GM12878 (cell line): Measurements from ENCODE around the gene CTDSP1. TPM values are rescaled to one million over a fixed set of nuclear protein-coding genes. Genes with fewer than 3 reads are reported as not detected.

Experiments used
- ATAC-seq: fragments of 200-7000 bp; cut with Tn5 transposase; 3 replicates; pipeline ENCODE4 v1.9.1; 2020; ENCODE audit warnings: mild to moderate bottlenecking, moderate library complexity
- BruUV-seq: library from RNA; stranded (reverse); fragments of 400-500 nt; replicated peaks from 2 replicates; lab custom pipeline; 2021; lab: Mats Ljungman, UMichigan
- CTCF ChIA-PET: fragments of 300-600 bp; sonication (Branson Sonifier 250); formaldehyde crosslinking; extraction: SDS; loops from one replicate; lab custom pipeline; 2021; ENCODE audit warnings: inconsistent platforms; lab: Yijun Ruan, JAX
- POLR2A ChIA-PET: fragments of 350-600 bp; formaldehyde crosslinking; extraction: SDS; loops from one replicate; lab custom pipeline; 2021; ENCODE audit warnings: inconsistent platforms; lab: Charles Lee
- RAD21 ChIA-PET: fragments of 300-600 bp; sonication (Branson Sonifier 250); formaldehyde crosslinking; loops from one replicate; lab custom pipeline; 2023; ENCODE audit warnings: antibody characterized with exemption; ENCODE audit not compliant: unreplicated experiment; lab: Charles Lee
- SMC1A ChIA-PET: fragments of 300-600 bp; sonication (Branson Sonifier 250); formaldehyde crosslinking; loops from one replicate; lab custom pipeline; 2023; ENCODE audit not compliant: unreplicated experiment, uncharacterized antibody; lab: Charles Lee
- DNase-seq: peaks from one replicate; pipeline ENCODE4 v3.0.0-alpha.2; 2011; ENCODE audit warnings: low read depth, low spot score
- FAIRE-seq: peaks from 3 replicates; lab custom pipeline; 2011; peaks lifted over from hg19 to GRCh38; lab: Jason Lieb, UNC
- H2AFZ ChIP-seq: 2 replicates; pipeline ENCODE4 v1.6.0; 2011; ENCODE audit warnings: low read depth, low read length, control low read depth; ENCODE audit not compliant: control insufficient read depth
- H3K27ac ChIP-seq: 2 replicates; pipeline ENCODE4 v1.5.1; 2011; ENCODE audit warnings: control low read depth; ENCODE audit not compliant: control insufficient read depth, insufficient read depth
- H3K27me3 ChIP-seq, 2 experiments: replicated peaks in 1 of 2; 2 replicates each; pipeline versions ENCODE4 v1.6.0 to v1.6.1; 2011; ENCODE audit warnings: low read length in 1 of 2; ENCODE audit not compliant: control insufficient read depth in 2 of 2, insufficient read depth in 2 of 2
- H3K36me3 ChIP-seq, 2 experiments: 2 replicates each; pipeline ENCODE4 v1.5.1; 2011; ENCODE audit warnings: low read length in 1 of 2; ENCODE audit not compliant: control insufficient read depth in 2 of 2, insufficient read depth in 2 of 2
- H3K4me1 ChIP-seq: 2 replicates; pipeline ENCODE4 v1.6.1; 2011; ENCODE audit warnings: mild to moderate bottlenecking, low read length, moderate library complexity, mixed read lengths; ENCODE audit not compliant: control insufficient read depth, insufficient read depth
- H3K4me2 ChIP-seq: 2 replicates; pipeline ENCODE4 v1.6.0; 2011; ENCODE audit warnings: control low read depth; ENCODE audit not compliant: control insufficient read depth, insufficient read depth
- H3K4me3 ChIP-seq: fragments of 200-600 bp; sonication (generic); 2 replicates; pipeline ENCODE4 v1.5.1; 2016
- H3K79me2 ChIP-seq: 2 replicates; pipeline ENCODE4 v1.6.0; 2011; ENCODE audit warnings: low read length; ENCODE audit not compliant: control insufficient read depth, insufficient read depth
- H3K9ac ChIP-seq: 2 replicates; pipeline ENCODE4 v1.8.0; 2011; ENCODE audit warnings: low read length, control low read depth, mixed read lengths; ENCODE audit not compliant: control insufficient read depth, insufficient read depth
- H3K9me3 ChIP-seq: replicated peaks from 3 replicates; pipeline ENCODE4 v1.5.1; 2011; ENCODE audit warnings: mild to moderate bottlenecking, low read length; ENCODE audit not compliant: control insufficient read depth, insufficient read depth
- H4K20me1 ChIP-seq: 2 replicates; pipeline ENCODE4 v1.6.0; 2011; ENCODE audit not compliant: control insufficient read depth, insufficient read depth
- BCL3 ChIP-seq: IDR thresholded peaks from 2 replicates; pipeline ENCODE4 v1.6.1; 2011; ENCODE audit warnings: borderline replicate concordance, low read depth, mild to moderate bottlenecking, moderate library complexity, low read length; ENCODE audit not compliant: insufficient read depth, poor library complexity, severe bottlenecking
- BCLAF1 ChIP-seq: fragments of 450-650 bp; IDR thresholded peaks from 2 replicates; pipeline ENCODE4 v1.6.1; 2017; ENCODE audit warnings: antibody characterized with exemption, mild to moderate bottlenecking, moderate library complexity
- EED ChIP-seq: sonication (generic); IDR thresholded peaks from 2 replicates; pipeline ENCODE4 v1.6.1; 2016; ENCODE audit warnings: antibody characterized with exemption, low read depth
- HDAC6 ChIP-seq: fragments of 200-600 bp; sonication (generic); IDR thresholded peaks from one replicate; pipeline ENCODE4 v1.8.0; 2017; ENCODE audit warnings: antibody characterized with exemption; ENCODE audit not compliant: unreplicated experiment
- NKRF ChIP-seq: fragments of 450-650 bp; conservative IDR thresholded peaks from 2 replicates; pipeline ENCODE4 v1.6.1; 2017; ENCODE audit warnings: mild to moderate bottlenecking, moderate library complexity
- NR2F1 ChIP-seq: fragments of 450-650 bp; conservative IDR thresholded peaks from 2 replicates; pipeline ENCODE4 v1.6.1; 2017; ENCODE audit warnings: mild to moderate bottlenecking
- PAX8 ChIP-seq: fragments of 450-650 bp; IDR thresholded peaks from 2 replicates; pipeline ENCODE4 v1.6.1; 2017; ENCODE audit warnings: mild to moderate bottlenecking, moderate library complexity
- PML ChIP-seq: IDR thresholded peaks from 2 replicates; pipeline ENCODE4 v1.6.1; 2012; ENCODE audit warnings: low read length, inconsistent platforms
- RFX5 ChIP-seq: IDR thresholded peaks from 2 replicates; pipeline ENCODE4 v1.6.1; 2011; ENCODE audit warnings: low read depth, low read length, improper control_type of control experiment
- SP1 ChIP-seq: IDR thresholded peaks from one replicate; pipeline ENCODE4 v1.6.1; 2011; ENCODE audit warnings: low read depth, low read length
- ZSCAN29 ChIP-seq: fragments of 450-650 bp; IDR thresholded peaks from 2 replicates; pipeline ENCODE4 v1.6.1; 2017; ENCODE audit warnings: mild to moderate bottlenecking, moderate library complexity
- WGBS: methylation state at CpG from one replicate; pipeline ENCODE4 v1.1.6; 2016; ENCODE audit warnings: low lambda C conversion rate; ENCODE audit not compliant: insufficient replicate concordance, insufficient coverage; ENCODE audit errors: missing lambda C conversion rate; 5-methylcytosine and 5-hydroxymethylcytosine counted together
- in situ Hi-C: fragments of 300-500 bp; cut with MboI; formaldehyde crosslinking; loops from 9 replicates; pipeline ENCODE4 v1.14.3; 2018; ENCODE audit warnings: mixed read lengths
- intact Hi-C: fragments of 100-400 bp; cut with micrococcal nuclease; formaldehyde crosslinking; loops from one replicate; pipeline ENCODE4 v1.14.2; 2022; ENCODE audit not compliant: unreplicated experiment
- polyA plus RNA-seq, 11 experiments: library from polyadenylated mRNA; depleted of rRNA in 4 of 11; unstranded in 6 of 11; stranded (reverse) in 5 of 11; fragments of >200 nt; fragmentation: Nextera tagmentation in 4 of 11; fragmentation: Illumina TruSeq in 1 of 11; extraction: Ambion mirVana in 4 of 11; extraction: Trizol in 1 of 11; gene quantifications; 1 replicate in 1 of 11; 2 replicates in 10 of 11; pipeline versions ENCODE4 v1.2.1 to v1.2.3, GENCODE V29; 2011 to 2016; ENCODE audit warnings: inconsistent platforms in 2 of 11, missing spikeins in 2 of 11, low read depth in 1 of 11
- total RNA-seq, 4 experiments: library from RNA; depleted of rRNA in 3 of 4; stranded (reverse); fragments of >200 nt in 3 of 4; fragmentation: Illumina TruSeq in 1 of 4; extraction: Trizol in 1 of 4; gene quantifications; 2 replicates each; pipeline versions ENCODE4 v1.2.1 to v1.2.3, GENCODE V29; 2013 to 2021

CTDSP1 gene
- total and polyA plus RNA-seq, 10 of the 15 experiments (the other 5 are each of a cell fraction or from before 2014, with no cell fraction given) = 3.0 to 75.9 (median 34.4) TPM

GRCh38 chr2:218382785-218383184 lies 16.9 kb upstream of the CTDSP1 start:
- 51% methylated on average over 6 of the region's 6 CpGs for WGBS
- H4K20me1 ChIP-seq = no peaks in the 10 kb centered on the region
- no peaks in the 10 kb centered on the region for H3K79me2 ChIP-seq
- no peaks in the 10 kb centered on the region for H3K4me1 ChIP-seq
- ChIA-PET POLR2A (no interaction called here), SMC1A (no interaction called here), RAD21 (interaction anchor here (1.0 kb wide), 1 partner anchor 13 kb away, joined by 3 read pairs; no protein-coding TSS in a partner anchor), CTCF (interaction anchor here (1.4 to 2.1 kb wide), 2 partner anchors 26 to 81 kb away, joined by 6 read pairs; partner anchors contain the start of gene CATIP)
- BruUV-seq = no TSS peak
- no peaks in the 10 kb centered on the region for H3K9me3 ChIP-seq
- FAIRE-seq = no peak
- H2AFZ ChIP-seq = no peak overlapping the region
- no peak overlapping the region for H3K27ac ChIP-seq
- H3K9ac ChIP-seq = no peak overlapping the region
- H3K4me3 ChIP-seq = no peak overlapping the region
- no peak overlapping the region for H3K4me2 ChIP-seq
- in situ Hi-C loops = loop anchor here (25.0 kb wide), 1 partner anchor 95 kb away; the partner anchor contains the start of gene TMBIM1
- TF ChIP-seq SP1 = no peak
- TF ChIP-seq RFX5 = no peak
- no peak for TF ChIP-seq NR2F1
- TF ChIP-seq BCLAF1 = no peak
- no peak for TF ChIP-seq EED
- no peak for TF ChIP-seq HDAC6
- TF ChIP-seq PML = no peak
- no peak for TF ChIP-seq PAX8
- no peak for TF ChIP-seq ZSCAN29
- no peak for TF ChIP-seq NKRF
- no peak for TF ChIP-seq BCL3
- TF ChIP-seq, all 136 proteins: peak for 0
- intact Hi-C loops = no loop called here
- Histone ChIP-seq H3K36me3 (no peaks in the 10 kb centered on the region), H3K27me3 (no peaks in the 10 kb centered on the region; a peak in 1 of 4 replicates)
- ATAC-seq (no peak), DNase-seq (no peak)
